Endothelial cell of umbilical vein (primary cell): Measurements from ENCODE around the gene RBM5. TPM values are rescaled to one million over a fixed set of nuclear protein-coding genes. Genes with fewer than 3 reads are reported as not detected.

ENCODE experiments used
- BruUV-seq: library from RNA; stranded (reverse); fragments of 400-500 nt; replicated peaks from 2 replicates; lab custom pipeline; 2021; lab: Mats Ljungman, UMichigan
- CTCF ChIA-PET: fragments of 300-600, 350-600 bp; sonication (Branson Sonifier 250); formaldehyde crosslinking; loops from one replicate; lab custom pipeline; 2021; ENCODE audit warnings: antibody characterized with exemption, inconsistent platforms; lab: Charles Lee
- POLR2A ChIA-PET: fragments of 300-600, 350-600 bp; sonication (Branson Sonifier 250); formaldehyde crosslinking; loops from one replicate; lab custom pipeline; 2021; ENCODE audit warnings: antibody characterized with exemption, inconsistent platforms; lab: Charles Lee
- DNase-seq: peaks from one replicate; pipeline ENCODE4 v3.0.0-alpha.2; 2011; ENCODE audit warnings: low read depth, low spot score
- FAIRE-seq: peaks from 2 replicates; lab custom pipeline; 2011; peaks lifted over from hg19 to GRCh38; lab: Jason Lieb, UNC
- H2AFZ ChIP-seq: 2 replicates; pipeline ENCODE4 v1.6.0; 2012; ENCODE audit warnings: low read depth, low read length, control low read depth, inconsistent platforms
- H3K27ac ChIP-seq: 2 replicates; pipeline ENCODE4 v1.5.1; 2011; ENCODE audit warnings: low read depth, mild to moderate bottlenecking, control low read depth, low read length, moderate library complexity; ENCODE audit not compliant: insufficient read depth
- H3K27me3 ChIP-seq, 2 experiments: 2 replicates each; pipeline versions ENCODE4 v1.6.0 to v1.6.1; 2011; ENCODE audit warnings: low read length in 2 of 2, mixed read lengths in 1 of 2; ENCODE audit not compliant: control insufficient read depth in 2 of 2, insufficient read depth in 2 of 2
- H3K36me3 ChIP-seq, 2 experiments: 2 replicates in 1 of 2; 3 replicates in 1 of 2; pipeline ENCODE4 v1.5.1; 2011; ENCODE audit warnings: low read length in 2 of 2, mild to moderate bottlenecking in 1 of 2, moderate library complexity in 1 of 2; ENCODE audit not compliant: control insufficient read depth in 2 of 2, insufficient read depth in 2 of 2; ENCODE audit errors: extremely low read depth in 1 of 2
- H3K4me1 ChIP-seq: 3 replicates; pipeline ENCODE4 v1.5.1; 2011; ENCODE audit warnings: mild to moderate bottlenecking, low read length; ENCODE audit not compliant: control insufficient read depth, insufficient read depth; ENCODE audit errors: extremely low read depth
- H3K4me2 ChIP-seq: 2 replicates; pipeline ENCODE4 v1.6.1; 2011; ENCODE audit warnings: low read length, control low read depth, mixed read lengths; ENCODE audit not compliant: insufficient read depth
- H3K4me3 ChIP-seq, 3 experiments: fragments of 200-600 bp in 1 of 3; sonication (generic), shearing (Covaris generic) in 1 of 3; replicated peaks in 1 of 3; 2 replicates each; pipeline ENCODE4 v1.5.1; 2011 to 2016; ENCODE audit warnings: control low read depth in 3 of 3, low read length in 3 of 3, mild to moderate bottlenecking in 2 of 3, inconsistent platforms in 1 of 3, low read depth in 1 of 3, moderate library complexity in 1 of 3; ENCODE audit not compliant: insufficient read depth in 1 of 3
- H3K79me2 ChIP-seq: 2 replicates; pipeline ENCODE4 v1.6.0; 2012; ENCODE audit warnings: low read length, inconsistent platforms; ENCODE audit not compliant: control insufficient read depth, insufficient read depth
- H3K9ac ChIP-seq: replicated peaks from 2 replicates; pipeline ENCODE3; 2011; ENCODE audit warnings: low read length, control low read depth; ENCODE audit not compliant: insufficient read depth; ENCODE audit errors: extremely low read depth
- H3K9me1 ChIP-seq: replicated peaks from 3 replicates; pipeline ENCODE4 v1.6.0; 2011; ENCODE audit warnings: mild to moderate bottlenecking, low read length; ENCODE audit not compliant: control insufficient read depth, insufficient read depth; ENCODE audit errors: extremely low read depth
- H3K9me3 ChIP-seq: replicated peaks from 2 replicates; pipeline ENCODE4 v1.5.1; 2012; ENCODE audit warnings: low read length, inconsistent platforms; ENCODE audit not compliant: control insufficient read depth, insufficient read depth
- H4K20me1 ChIP-seq: replicated peaks from 2 replicates; pipeline ENCODE3; 2011; ENCODE audit warnings: mild to moderate bottlenecking, low read length; ENCODE audit not compliant: control insufficient read depth, insufficient read depth; ENCODE audit errors: extremely low read depth
- EZH2 ChIP-seq: IDR thresholded peaks from 2 replicates; pipeline ENCODE4 v1.6.1; 2012; ENCODE audit warnings: borderline replicate concordance, low read depth, mild to moderate bottlenecking, moderate library complexity, low read length, inconsistent platforms; ENCODE audit not compliant: severe bottlenecking
- GATA2 ChIP-seq: IDR thresholded peaks from 2 replicates; pipeline ENCODE4 v1.7.0; 2011; ENCODE audit warnings: low read depth, mild to moderate bottlenecking, moderate library complexity, mixed read lengths, low read length; ENCODE audit not compliant: insufficient read length, insufficient read depth
- JUN ChIP-seq: IDR thresholded peaks from 2 replicates; pipeline ENCODE4 v1.6.1; 2011; ENCODE audit warnings: borderline replicate concordance, low read depth; ENCODE audit not compliant: insufficient read length, insufficient read depth
- MAX ChIP-seq: IDR thresholded peaks from 2 replicates; pipeline ENCODE4 v1.6.1; 2011; ENCODE audit not compliant: insufficient read depth, insufficient read length
- MYC ChIP-seq: IDR thresholded peaks from one replicate; pipeline ENCODE4 v1.6.1; 2011; ENCODE audit warnings: mild to moderate bottlenecking, low read depth, low read length
- POLR2A ChIP-seq: IDR thresholded peaks from 2 replicates; pipeline ENCODE4 v1.6.1; 2012; ENCODE audit warnings: low read depth, mild to moderate bottlenecking, control low read depth, low read length
- POLR2AphosphoS5 ChIP-seq: IDR thresholded peaks from 2 replicates; pipeline ENCODE4 v1.6.1; 2012; ENCODE audit warnings: low read depth, mild to moderate bottlenecking, control low read depth, low read length, moderate library complexity; ENCODE audit not compliant: insufficient read depth
- dilution Hi-C: fragments of 300-500 bp; cut with MboI; formaldehyde crosslinking; loops from one replicate; pipeline ENCODE4 v1.15.0; 2019; ENCODE audit warnings: low sequenced_read_pairs; ENCODE audit not compliant: extremely low pct_ligation_motif_present
- intact Hi-C: fragments of 100-400 bp; cut with micrococcal nuclease; formaldehyde crosslinking; loops from one replicate; pipeline ENCODE4 v1.10.0; 2022
- polyA plus RNA-seq, 4 experiments: library from polyadenylated mRNA; depleted of rRNA in 3 of 4; stranded (reverse) in 3 of 4; unstranded in 1 of 4; fragments of >200 nt; gene quantifications; 2 replicates each; pipeline versions ENCODE4 v1.2.1 to v1.2.3, GENCODE V29; 2011 to 2012; ENCODE audit warnings: missing spikeins in 1 of 4
- total RNA-seq: library from RNA; stranded (reverse); gene quantifications from 2 replicates; pipeline ENCODE4 v1.2.3, GENCODE V29; 2021
- TF ChIP-seq, protein P1 (sequence below), 2 donors: IDR thresholded peaks; 1 replicate in 1 of 2; 2 replicates in 1 of 2; pipeline ENCODE4 v1.5.1; 2011; ENCODE audit warnings: low read length in 2 of 2, mild to moderate bottlenecking in 2 of 2, moderate library complexity in 2 of 2, control low read depth in 1 of 2, inconsistent platforms in 1 of 2, low read depth in 1 of 2; ENCODE audit not compliant: insufficient read depth in 1 of 2; ENCODE audit errors: extremely low read depth in 1 of 2

RBM5 gene
- total and polyA plus RNA-seq, 2 donors (not counting 3 experiments of a cell fraction or from before 2014, with no cell fraction given) = 190 to 218 TPM

- POLR2A ChIA-PET = no interaction called here
These were observed 57.7 kb downstream of the RBM5 start for GRCh38 chr3:50146316-50146901.

More at GRCh38 chr3:50146316-50146901, 57.7 kb downstream of the RBM5 start:
- H3K79me2 ChIP-seq = no peaks in the 10 kb centered on the region
- H3K36me3 ChIP-seq = no peaks in the 10 kb centered on the region
- no peaks in the 10 kb centered on the region for H3K4me1 ChIP-seq
- no peaks in the 10 kb centered on the region for H3K9me1 ChIP-seq
- no peak overlapping the region for H3K4me3 ChIP-seq
- H3K4me2 ChIP-seq = no peak overlapping the region
- BruUV-seq = no TSS peak
- no peaks in the 10 kb centered on the region for H3K9me3 ChIP-seq
- H4K20me1 ChIP-seq = no peaks in the 10 kb centered on the region
- H3K27me3 ChIP-seq = no peaks in the 10 kb centered on the region
- no peak overlapping the region for H3K9ac ChIP-seq
- dilution Hi-C loops (no loop called here), intact Hi-C loops (no loop called here)
- DNase-seq (no peak), FAIRE-seq (no peak)
- TF ChIP-seq MYC (no peak), MAX (no peak), EZH2 (no peak), JUN (no peak), POLR2AphosphoS5 (no peak), POLR2A (no peak), GATA2 (no peak)
- TF ChIP-seq, protein P1, sequence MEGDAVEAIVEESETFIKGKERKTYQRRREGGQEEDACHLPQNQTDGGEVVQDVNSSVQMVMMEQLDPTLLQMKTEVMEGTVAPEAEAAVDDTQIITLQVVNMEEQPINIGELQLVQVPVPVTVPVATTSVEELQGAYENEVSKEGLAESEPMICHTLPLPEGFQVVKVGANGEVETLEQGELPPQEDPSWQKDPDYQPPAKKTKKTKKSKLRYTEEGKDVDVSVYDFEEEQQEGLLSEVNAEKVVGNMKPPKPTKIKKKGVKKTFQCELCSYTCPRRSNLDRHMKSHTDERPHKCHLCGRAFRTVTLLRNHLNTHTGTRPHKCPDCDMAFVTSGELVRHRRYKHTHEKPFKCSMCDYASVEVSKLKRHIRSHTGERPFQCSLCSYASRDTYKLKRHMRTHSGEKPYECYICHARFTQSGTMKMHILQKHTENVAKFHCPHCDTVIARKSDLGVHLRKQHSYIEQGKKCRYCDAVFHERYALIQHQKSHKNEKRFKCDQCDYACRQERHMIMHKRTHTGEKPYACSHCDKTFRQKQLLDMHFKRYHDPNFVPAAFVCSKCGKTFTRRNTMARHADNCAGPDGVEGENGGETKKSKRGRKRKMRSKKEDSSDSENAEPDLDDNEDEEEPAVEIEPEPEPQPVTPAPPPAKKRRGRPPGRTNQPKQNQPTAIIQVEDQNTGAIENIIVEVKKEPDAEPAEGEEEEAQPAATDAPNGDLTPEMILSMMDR (IDR thresholded peaks at IDR 0.05; ENCODE audit: extremely low read depth in 1 of 2, insufficient read depth in 1 of 2, low read depth in 1 of 2, low read length in 2 of 2) = peak in 1 of 2 donors; percentile 6
- CTCF ChIA-PET = interaction anchor here (1.5 kb wide), 1 partner anchor 9 kb away, joined by 3 read pairs; no protein-coding TSS in a partner anchor
- H2AFZ ChIP-seq = no peak overlapping the region
- no peak overlapping the region for H3K27ac ChIP-seq
